HL-60 (cell line): Measurements from ENCODE around the gene SCAANT1.

Source experiments
- DNase-seq, 2 experiments: peaks; one replicate each; pipeline ENCODE4 v3.0.0-alpha.2; 2010 to 2020; ENCODE audit warnings: low read depth in 1 of 2, low spot score in 1 of 2
- H3K27ac ChIP-seq: fragments of 250-450 bp; sonication (Bioruptor Pico); replicated peaks from 2 replicates; pipeline ENCODE4 v1.5.1; 2020; ENCODE audit warnings: mild to moderate bottlenecking, moderate library complexity
- H3K27me3 ChIP-seq: fragments of 250-450 bp; sonication (Bioruptor Pico); 2 replicates; pipeline ENCODE4 v1.5.1; 2021; ENCODE audit warnings: mild to moderate bottlenecking, moderate library complexity; ENCODE audit not compliant: insufficient read depth, poor library complexity, severe bottlenecking
- H3K4me3 ChIP-seq: replicated peaks from 2 replicates; pipeline ENCODE4 v1.5.1; 2011; ENCODE audit warnings: mild to moderate bottlenecking, control low read depth, low read length; ENCODE audit not compliant: insufficient read depth
- GABPA ChIP-seq: IDR thresholded peaks from 2 replicates; pipeline ENCODE4 v1.6.1; 2012; ENCODE audit warnings: low read depth
- POLR2AphosphoS5 ChIP-seq: IDR thresholded peaks from 2 replicates; pipeline ENCODE4 v1.6.1; 2012; ENCODE audit warnings: low read depth
- SPI1 ChIP-seq: IDR thresholded peaks from 2 replicates; pipeline ENCODE4 v1.6.1; 2012; ENCODE audit warnings: low read depth, mild to moderate bottlenecking, borderline replicate concordance
- TF ChIP-seq, protein P1 (sequence below): IDR thresholded peaks from one replicate; pipeline ENCODE4 v1.5.1; 2011; ENCODE audit warnings: low read length, control low read depth, inconsistent platforms; ENCODE audit not compliant: insufficient read depth
- TF ChIP-seq, protein P2 (sequence below): IDR thresholded peaks from 2 replicates; pipeline ENCODE4 v1.6.1; 2012; ENCODE audit warnings: low read depth; ENCODE audit not compliant: insufficient replicate concordance

Gene SCAANT1

DNA sequence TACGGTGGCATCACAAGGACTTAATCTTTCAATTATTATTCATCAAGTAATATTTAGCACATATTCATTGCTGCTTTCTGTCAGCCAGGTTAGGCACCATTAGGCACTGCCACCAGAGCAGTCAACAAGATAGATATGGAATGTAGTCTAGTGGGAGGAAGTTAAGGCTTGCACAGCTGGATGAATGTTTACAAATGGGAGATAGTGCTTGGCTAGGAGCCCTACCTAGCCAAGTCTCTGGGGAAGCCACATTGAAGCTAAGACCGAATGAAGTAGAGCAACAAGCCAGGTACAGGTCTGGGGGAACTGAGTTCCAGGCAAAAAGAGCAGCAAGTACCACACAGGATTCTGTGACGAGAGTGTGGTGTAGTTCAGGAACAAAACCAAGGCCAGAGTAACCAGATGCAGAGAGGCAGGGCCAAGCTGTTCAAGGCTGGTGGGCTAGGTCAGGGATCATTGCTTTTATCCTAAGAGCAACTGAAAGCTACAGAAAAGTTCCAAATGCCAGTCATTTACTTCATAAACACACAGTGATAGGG is 33.4 kb upstream of the SCAANT1 start:
- TF ChIP-seq POLR2AphosphoS5 (no peak), SPI1 (no peak), GABPA (no peak)
- TF ChIP-seq, protein P1, sequence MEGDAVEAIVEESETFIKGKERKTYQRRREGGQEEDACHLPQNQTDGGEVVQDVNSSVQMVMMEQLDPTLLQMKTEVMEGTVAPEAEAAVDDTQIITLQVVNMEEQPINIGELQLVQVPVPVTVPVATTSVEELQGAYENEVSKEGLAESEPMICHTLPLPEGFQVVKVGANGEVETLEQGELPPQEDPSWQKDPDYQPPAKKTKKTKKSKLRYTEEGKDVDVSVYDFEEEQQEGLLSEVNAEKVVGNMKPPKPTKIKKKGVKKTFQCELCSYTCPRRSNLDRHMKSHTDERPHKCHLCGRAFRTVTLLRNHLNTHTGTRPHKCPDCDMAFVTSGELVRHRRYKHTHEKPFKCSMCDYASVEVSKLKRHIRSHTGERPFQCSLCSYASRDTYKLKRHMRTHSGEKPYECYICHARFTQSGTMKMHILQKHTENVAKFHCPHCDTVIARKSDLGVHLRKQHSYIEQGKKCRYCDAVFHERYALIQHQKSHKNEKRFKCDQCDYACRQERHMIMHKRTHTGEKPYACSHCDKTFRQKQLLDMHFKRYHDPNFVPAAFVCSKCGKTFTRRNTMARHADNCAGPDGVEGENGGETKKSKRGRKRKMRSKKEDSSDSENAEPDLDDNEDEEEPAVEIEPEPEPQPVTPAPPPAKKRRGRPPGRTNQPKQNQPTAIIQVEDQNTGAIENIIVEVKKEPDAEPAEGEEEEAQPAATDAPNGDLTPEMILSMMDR = no peak
- TF ChIP-seq, protein P2, sequence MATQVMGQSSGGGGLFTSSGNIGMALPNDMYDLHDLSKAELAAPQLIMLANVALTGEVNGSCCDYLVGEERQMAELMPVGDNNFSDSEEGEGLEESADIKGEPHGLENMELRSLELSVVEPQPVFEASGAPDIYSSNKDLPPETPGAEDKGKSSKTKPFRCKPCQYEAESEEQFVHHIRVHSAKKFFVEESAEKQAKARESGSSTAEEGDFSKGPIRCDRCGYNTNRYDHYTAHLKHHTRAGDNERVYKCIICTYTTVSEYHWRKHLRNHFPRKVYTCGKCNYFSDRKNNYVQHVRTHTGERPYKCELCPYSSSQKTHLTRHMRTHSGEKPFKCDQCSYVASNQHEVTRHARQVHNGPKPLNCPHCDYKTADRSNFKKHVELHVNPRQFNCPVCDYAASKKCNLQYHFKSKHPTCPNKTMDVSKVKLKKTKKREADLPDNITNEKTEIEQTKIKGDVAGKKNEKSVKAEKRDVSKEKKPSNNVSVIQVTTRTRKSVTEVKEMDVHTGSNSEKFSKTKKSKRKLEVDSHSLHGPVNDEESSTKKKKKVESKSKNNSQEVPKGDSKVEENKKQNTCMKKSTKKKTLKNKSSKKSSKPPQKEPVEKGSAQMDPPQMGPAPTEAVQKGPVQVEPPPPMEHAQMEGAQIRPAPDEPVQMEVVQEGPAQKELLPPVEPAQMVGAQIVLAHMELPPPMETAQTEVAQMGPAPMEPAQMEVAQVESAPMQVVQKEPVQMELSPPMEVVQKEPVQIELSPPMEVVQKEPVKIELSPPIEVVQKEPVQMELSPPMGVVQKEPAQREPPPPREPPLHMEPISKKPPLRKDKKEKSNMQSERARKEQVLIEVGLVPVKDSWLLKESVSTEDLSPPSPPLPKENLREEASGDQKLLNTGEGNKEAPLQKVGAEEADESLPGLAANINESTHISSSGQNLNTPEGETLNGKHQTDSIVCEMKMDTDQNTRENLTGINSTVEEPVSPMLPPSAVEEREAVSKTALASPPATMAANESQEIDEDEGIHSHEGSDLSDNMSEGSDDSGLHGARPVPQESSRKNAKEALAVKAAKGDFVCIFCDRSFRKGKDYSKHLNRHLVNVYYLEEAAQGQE = no peak
- Histone ChIP-seq H3K27ac (no peak overlapping the region), H3K4me3 (no peak overlapping the region), H3K27me3 (no peaks in the 10 kb centered on the region)
- DNase-seq = no peak

- H3K27me3 ChIP-seq = no peaks in the 10 kb centered on the region
- DNase-seq = no peak
- TF ChIP-seq, protein P2 = no peak
- TF ChIP-seq POLR2AphosphoS5 (no peak), GABPA (no peak), SPI1 (no peak)
- TF ChIP-seq, protein P1 = no peak
- H3K4me3 ChIP-seq = no peak overlapping the region
- H3K27ac ChIP-seq = no peak overlapping the region
Observed at GRCh38 chr3:63943678-63944077, 31.5 kb upstream of the SCAANT1 start.

GRCh38 chr3:63942528-63942927 is 30.3 kb upstream of the SCAANT1 start:
- H3K4me3 ChIP-seq = no peak overlapping the region
- TF ChIP-seq SPI1 = no peak
- TF ChIP-seq POLR2AphosphoS5 = no peak
- TF ChIP-seq, protein P1 = no peak
- no peak for TF ChIP-seq GABPA
- TF ChIP-seq, protein P2 = no peak
- no peak overlapping the region for H3K27ac ChIP-seq
- H3K27me3 ChIP-seq = no peaks in the 10 kb centered on the region
- no peak for DNase-seq
